ENCODE measurements around the gene SLC25A5.

The SLC25A5 gene

DNA sequence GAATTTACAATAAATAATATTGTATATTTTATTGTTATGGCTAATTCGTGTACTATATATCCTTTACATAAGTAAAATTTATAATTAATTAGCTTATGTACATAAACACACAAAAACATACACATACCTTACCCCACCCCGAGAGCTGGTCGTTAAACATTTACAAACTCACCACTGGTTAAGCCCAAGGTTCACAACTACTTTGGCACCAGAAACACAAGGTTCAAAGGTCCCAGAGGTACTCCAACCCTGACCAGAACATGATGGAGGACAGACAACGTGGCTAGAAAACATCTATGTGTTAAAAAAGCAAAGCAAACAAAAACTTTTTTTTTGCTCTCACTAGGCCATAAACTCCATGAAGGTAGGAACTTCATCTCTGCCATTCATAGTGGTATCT lies 37.7 kb downstream of the SLC25A5 start:
- TF ChIP-seq, protein P1, sequence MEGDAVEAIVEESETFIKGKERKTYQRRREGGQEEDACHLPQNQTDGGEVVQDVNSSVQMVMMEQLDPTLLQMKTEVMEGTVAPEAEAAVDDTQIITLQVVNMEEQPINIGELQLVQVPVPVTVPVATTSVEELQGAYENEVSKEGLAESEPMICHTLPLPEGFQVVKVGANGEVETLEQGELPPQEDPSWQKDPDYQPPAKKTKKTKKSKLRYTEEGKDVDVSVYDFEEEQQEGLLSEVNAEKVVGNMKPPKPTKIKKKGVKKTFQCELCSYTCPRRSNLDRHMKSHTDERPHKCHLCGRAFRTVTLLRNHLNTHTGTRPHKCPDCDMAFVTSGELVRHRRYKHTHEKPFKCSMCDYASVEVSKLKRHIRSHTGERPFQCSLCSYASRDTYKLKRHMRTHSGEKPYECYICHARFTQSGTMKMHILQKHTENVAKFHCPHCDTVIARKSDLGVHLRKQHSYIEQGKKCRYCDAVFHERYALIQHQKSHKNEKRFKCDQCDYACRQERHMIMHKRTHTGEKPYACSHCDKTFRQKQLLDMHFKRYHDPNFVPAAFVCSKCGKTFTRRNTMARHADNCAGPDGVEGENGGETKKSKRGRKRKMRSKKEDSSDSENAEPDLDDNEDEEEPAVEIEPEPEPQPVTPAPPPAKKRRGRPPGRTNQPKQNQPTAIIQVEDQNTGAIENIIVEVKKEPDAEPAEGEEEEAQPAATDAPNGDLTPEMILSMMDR (IDR thresholded peaks at IDR 0.05; ENCODE audit: insufficient read depth, low read depth, low read length, missing control alignments), result no peak
- no peak for DNase-seq (ENCODE audit: low read depth)
- H3K4me3 ChIP-seq (ENCODE audit: low read length), result no peak overlapping the region

DNA sequence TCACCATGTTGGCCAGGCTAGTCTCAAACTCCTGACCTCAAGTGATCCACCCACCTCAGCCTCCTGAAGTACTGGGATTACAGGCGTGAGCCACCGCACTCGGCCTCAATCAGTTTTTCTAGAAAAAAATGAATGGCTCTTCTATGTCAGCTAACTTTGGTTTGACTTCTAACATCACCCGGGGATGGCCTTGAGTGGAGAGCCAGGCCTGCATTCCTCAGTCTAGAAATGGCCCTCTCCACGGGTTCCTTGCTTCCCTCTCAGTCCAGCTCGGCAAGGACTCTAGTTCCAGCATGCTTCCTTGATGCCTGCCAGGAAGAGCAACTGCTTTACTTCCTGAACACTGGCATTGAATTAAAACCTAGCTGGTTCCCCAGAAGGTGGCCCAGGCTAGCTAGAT lies 39.0 kb downstream of the SLC25A5 start:
- no peak for DNase-seq (ENCODE audit: low read depth)
- TF ChIP-seq, protein P1 (IDR thresholded peaks at IDR 0.05; ENCODE audit: insufficient read depth, low read depth, low read length, missing control alignments), result no peak
- no peak overlapping the region for H3K4me3 ChIP-seq (ENCODE audit: low read length)

DNA sequence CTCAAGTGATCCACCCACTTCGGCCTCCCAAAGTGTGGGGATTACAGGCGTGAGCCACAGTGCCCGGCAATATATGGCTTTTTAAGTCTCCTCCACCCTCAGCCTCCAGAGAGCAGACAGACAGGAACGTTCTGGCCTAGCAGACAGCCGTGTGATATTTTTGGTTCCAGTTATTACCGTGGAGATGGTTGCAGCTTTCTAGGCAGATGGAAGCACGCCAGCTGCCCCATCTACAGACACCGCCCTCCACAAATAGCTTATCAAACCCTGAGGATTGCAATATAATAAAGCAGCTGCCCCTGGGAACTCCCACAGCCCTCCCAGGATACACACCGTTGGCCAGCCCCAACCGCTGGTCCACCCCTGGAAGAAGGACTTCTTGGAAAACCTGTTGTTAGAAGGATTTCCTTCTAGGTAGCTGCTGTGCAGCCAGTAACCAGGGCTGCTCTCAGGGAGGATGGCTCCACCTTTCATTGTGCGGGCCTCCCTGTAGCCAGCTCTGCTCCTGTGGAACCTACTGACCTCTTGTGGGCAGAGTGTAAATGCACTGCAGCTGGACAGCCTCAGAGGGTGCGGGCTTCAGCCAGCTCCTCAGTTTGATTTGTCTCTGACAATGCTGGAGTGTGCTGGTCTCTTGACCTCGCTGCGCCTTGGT lies 44.0 kb downstream of the SLC25A5 start:
- peak; percentile 74 for DNase-seq (ENCODE audit: low read depth)
- TF ChIP-seq, protein P1 (IDR thresholded peaks at IDR 0.05; ENCODE audit: insufficient read depth, low read depth, low read length, missing control alignments), result peak; percentile 67
- H3K4me3 ChIP-seq (ENCODE audit: low read length), result no peak overlapping the region

DNA sequence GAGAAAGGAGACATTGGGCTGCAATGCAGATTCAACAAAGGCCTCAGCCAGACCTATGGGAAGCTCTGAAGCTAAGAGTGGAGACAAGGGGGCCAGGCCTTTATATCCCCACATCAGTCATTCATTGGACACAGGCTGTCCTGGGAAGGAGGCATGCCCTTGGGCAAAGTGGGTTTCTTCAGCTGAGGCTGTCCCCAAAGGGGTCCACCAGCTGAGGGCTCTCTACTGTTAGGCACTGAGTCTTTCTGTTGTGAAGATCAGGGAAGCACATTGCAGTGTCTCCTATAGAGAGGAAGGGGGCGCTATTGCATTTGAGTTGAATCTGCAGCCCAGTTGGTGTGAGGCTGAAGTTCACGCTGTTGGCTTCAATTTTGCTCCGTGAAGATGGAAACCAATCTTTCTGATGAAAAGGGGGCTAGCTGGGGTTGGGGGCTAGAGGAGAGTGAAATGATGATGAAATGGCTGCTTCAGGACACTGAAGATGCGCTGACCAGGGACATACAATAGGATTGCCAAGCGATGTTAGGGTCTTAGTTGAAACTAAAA lies 48.0 kb downstream of the SLC25A5 start:
- no peak overlapping the region for H3K4me3 ChIP-seq (ENCODE audit: low read length)
- TF ChIP-seq, protein P1 (IDR thresholded peaks at IDR 0.05; ENCODE audit: insufficient read depth, low read depth, low read length, missing control alignments), result peak; percentile 76
- peak; percentile 66 for DNase-seq (ENCODE audit: low read depth)

DNA sequence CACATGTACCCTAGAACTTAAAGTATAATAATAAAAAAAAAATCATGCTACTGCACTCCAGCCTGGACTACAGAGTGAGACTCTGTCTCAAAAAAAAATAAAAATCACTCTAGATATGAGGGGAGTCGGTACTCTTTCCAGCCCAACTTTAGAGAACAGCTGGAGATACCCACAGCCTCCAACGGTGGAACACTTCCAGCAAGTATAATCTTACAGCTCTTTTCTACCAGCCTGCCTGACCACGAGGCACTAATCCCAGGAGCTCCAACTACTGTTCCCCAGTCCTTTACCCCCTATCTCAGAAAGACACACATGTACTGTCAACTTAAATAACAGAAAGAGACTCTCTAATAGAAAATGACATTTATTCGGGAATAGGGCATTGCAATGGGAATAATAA lies 50.1 kb downstream of the SLC25A5 start:
- H3K4me3 ChIP-seq (ENCODE audit: low read length), result no peak overlapping the region
- no peak for DNase-seq (ENCODE audit: low read depth)
- TF ChIP-seq, protein P1 (IDR thresholded peaks at IDR 0.05; ENCODE audit: insufficient read depth, low read depth, low read length, missing control alignments), result no peak

Measured in epithelial cell of esophagus (primary cell).